Measurements from ENCODE around the gene GGTLC2. TPM values are rescaled to one million over a fixed set of nuclear protein-coding genes. Genes with fewer than 3 reads are reported as not detected.

The GGTLC2 gene
- total RNA-seq, 6 donors from 2014 or later, result 0.89 to 5.3 (median 4.3) TPM; not detected in 2

DNA sequence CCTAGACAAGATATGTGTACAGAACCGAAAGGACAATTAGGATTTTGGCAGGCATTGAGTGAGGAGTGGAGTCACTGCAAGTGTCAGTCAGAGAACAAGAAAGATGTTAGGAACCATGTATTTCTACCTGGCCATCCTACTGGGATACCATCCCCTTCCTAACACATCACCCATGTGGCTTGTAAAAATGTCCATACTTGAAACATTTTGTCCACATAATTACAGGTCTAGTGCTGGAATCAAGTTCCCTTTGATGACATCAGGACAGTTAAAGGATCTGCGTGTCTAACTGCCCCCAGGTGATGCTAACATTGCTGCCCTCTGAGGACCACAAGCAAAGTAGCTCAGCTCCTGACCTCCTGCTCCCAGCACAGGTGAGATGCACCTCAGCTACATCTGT, 31.9 kb upstream of the GGTLC2 start:
- no peak for ATAC-seq (ENCODE audit: low FRiP score in 2 of 2)
- 52 to 83% methylated on average over 1 to 2 of the region's 2 CpGs for WGBS, 2 donors
- DNase-seq, result no peak

DNA sequence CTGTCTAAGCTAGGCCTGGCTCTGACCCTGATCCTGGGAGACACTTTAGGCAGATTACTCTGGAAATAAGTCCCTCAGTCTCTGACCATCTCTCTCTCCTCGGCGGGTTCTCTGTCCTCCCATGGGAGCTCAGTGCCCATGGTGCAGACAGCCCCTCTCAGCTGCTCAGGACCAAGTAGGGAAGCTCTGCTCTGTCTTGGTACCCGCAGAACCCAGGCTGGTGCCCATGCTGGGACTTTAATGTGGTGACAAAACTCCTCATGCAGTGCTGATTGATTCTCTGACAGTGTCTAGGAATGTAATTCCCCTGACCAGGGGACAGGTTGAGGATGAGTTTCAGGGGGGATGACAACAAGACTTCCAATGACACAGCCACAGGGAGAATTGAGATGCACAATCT, 30.3 kb upstream of the GGTLC2 start:
- no peak for DNase-seq
- Histone ChIP-seq H3K4me1 (no peaks in the 10 kb centered on the region), H3K27ac (no peak overlapping the region), H3K27me3 (no peaks in the 10 kb centered on the region), H3K36me3 (no peaks in the 10 kb centered on the region), H3K9me3 (no peaks in the 10 kb centered on the region), H3K4me3 (no peak overlapping the region)
- TF ChIP-seq POLR2A (IDR thresholded peaks at IDR 0.05) (no peak), POLR2AphosphoS5 (IDR thresholded peaks at IDR 0.05) (no peak), EP300 (IDR thresholded peaks at IDR 0.05) (no peak)
- TF ChIP-seq, protein P1, sequence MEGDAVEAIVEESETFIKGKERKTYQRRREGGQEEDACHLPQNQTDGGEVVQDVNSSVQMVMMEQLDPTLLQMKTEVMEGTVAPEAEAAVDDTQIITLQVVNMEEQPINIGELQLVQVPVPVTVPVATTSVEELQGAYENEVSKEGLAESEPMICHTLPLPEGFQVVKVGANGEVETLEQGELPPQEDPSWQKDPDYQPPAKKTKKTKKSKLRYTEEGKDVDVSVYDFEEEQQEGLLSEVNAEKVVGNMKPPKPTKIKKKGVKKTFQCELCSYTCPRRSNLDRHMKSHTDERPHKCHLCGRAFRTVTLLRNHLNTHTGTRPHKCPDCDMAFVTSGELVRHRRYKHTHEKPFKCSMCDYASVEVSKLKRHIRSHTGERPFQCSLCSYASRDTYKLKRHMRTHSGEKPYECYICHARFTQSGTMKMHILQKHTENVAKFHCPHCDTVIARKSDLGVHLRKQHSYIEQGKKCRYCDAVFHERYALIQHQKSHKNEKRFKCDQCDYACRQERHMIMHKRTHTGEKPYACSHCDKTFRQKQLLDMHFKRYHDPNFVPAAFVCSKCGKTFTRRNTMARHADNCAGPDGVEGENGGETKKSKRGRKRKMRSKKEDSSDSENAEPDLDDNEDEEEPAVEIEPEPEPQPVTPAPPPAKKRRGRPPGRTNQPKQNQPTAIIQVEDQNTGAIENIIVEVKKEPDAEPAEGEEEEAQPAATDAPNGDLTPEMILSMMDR (IDR thresholded peaks at IDR 0.05), result no peak
- ATAC-seq (ENCODE audit: low FRiP score in 2 of 2), result no peak
- 61 to 72% methylated on average over 3 of the region's 3 CpGs for WGBS, 2 donors

More for the DNA sequence above, 31.9 kb upstream of the GGTLC2 start:
- no peaks in the 10 kb centered on the region for H3K27me3 ChIP-seq
- no peaks in the 10 kb centered on the region for H3K36me3 ChIP-seq
- TF ChIP-seq POLR2A (IDR thresholded peaks at IDR 0.05), result no peak
- TF ChIP-seq POLR2AphosphoS5 (IDR thresholded peaks at IDR 0.05), result no peak
- TF ChIP-seq EP300 (IDR thresholded peaks at IDR 0.05), result no peak
- TF ChIP-seq, protein P1 (IDR thresholded peaks at IDR 0.05), result no peak
- peaks cover 0 to 6% (median 0%) of the 10 kb centered on the region in 4 donors for H3K9me3 ChIP-seq
- no peaks in the 10 kb centered on the region for H3K4me1 ChIP-seq
- H3K4me3 ChIP-seq, result no peak overlapping the region
- no peak overlapping the region for H3K27ac ChIP-seq

DNA sequence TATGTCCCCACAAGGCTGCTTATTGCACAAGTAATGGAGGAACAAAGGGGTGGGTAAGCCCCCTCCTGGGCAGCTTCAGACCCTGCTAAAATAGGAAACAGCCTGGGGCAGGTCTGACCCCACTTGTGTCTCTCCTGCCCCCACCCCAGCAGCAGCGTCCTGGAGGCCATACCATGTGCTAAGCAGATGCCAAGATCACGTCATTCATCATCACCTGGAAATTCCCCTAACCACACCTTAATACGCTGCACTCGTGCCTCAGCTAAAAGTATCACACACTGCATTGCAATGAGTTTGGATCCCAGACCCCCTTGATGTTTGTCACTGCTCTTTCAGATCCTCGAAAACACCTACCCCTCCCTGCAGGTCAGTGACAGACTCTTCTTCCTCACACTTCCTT, 27.8 kb upstream of the GGTLC2 start:
- no peak for ATAC-seq (ENCODE audit: low FRiP score in 2 of 2)

DNA sequence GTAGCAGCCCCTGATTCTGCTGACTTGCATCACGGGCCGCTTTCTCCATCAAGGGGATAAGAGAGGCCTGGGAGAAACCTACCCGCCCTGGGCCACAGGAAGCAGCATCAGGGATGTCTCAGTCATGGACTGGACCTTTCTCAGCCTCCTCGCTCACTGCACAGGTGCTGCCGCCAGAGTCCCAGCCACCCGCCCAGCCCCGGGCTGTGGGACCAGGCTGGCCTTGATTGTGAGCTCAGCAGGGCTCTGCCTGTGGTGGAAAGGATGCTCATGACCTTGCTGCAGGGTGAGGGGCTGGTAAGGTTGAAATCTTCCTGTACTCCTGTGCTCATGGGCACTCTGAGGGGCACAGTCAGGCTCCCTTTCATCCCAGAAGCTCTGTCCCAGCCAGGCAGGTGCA, 26.0 kb upstream of the GGTLC2 start:
- Histone ChIP-seq H3K36me3 (no peaks in the 10 kb centered on the region), H3K4me3 (no peak overlapping the region), H3K27ac (no peak overlapping the region), H3K9me3 (no peaks in the 10 kb centered on the region), H3K27me3 (no peaks in the 10 kb centered on the region), H3K4me1 (no peaks in the 10 kb centered on the region)
- WGBS, 2 donors, result 89 to 90% methylated on average over 2 to 7 of the region's 7 CpGs
- TF ChIP-seq EP300 (IDR thresholded peaks at IDR 0.05) (no peak), POLR2A (IDR thresholded peaks at IDR 0.05) (no peak)
- ATAC-seq (ENCODE audit: low FRiP score in 2 of 2), result peak in 1 of 2 donors; percentile 50
- DNase-seq, result peak in 1 of 2 donors; percentile 30

More for the DNA sequence above, 27.8 kb upstream of the GGTLC2 start:
- Histone ChIP-seq H3K27ac (no peak overlapping the region), H3K36me3 (no peaks in the 10 kb centered on the region), H3K9me3 (no peaks in the 10 kb centered on the region), H3K4me1 (no peaks in the 10 kb centered on the region), H3K4me3 (no peak overlapping the region), H3K27me3 (no peaks in the 10 kb centered on the region)
- 20 to 39% methylated on average over 5 of the region's 5 CpGs for WGBS, 2 donors
- no peak for TF ChIP-seq POLR2AphosphoS5 (IDR thresholded peaks at IDR 0.05)
- no peak for TF ChIP-seq EP300 (IDR thresholded peaks at IDR 0.05)
- no peak for TF ChIP-seq POLR2A (IDR thresholded peaks at IDR 0.05)
- TF ChIP-seq, protein P1 (IDR thresholded peaks at IDR 0.05), result no peak
- no peak for DNase-seq

DNA sequence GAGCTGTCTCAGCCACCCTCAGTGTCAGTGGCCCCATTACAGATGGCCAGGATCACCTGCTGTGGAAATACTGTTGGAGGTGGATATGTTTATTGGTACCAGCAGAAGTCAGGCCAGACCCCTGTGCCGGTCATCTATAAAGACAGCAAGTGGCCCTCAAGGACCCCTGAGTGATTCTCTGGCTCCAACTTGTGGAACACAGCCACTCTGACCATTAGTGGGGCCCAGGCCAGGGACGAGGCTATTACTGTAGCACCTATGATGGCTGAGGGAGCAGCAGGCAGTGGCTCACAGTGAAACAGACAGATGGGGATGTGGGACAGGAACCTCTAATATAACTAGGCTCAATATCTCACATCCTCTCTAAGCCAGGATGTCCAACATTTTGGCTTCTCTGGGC, 25.5 kb upstream of the GGTLC2 start:
- no peaks in the 10 kb centered on the region for H3K27me3 ChIP-seq
- no peak overlapping the region for H3K4me3 ChIP-seq
- TF ChIP-seq POLR2A (IDR thresholded peaks at IDR 0.05) (no peak), EP300 (IDR thresholded peaks at IDR 0.05) (no peak), POLR2AphosphoS5 (IDR thresholded peaks at IDR 0.05) (no peak)
- TF ChIP-seq, protein P1 (IDR thresholded peaks at IDR 0.05), result no peak
- no peak for DNase-seq
- no peak overlapping the region for H3K27ac ChIP-seq
- no peak for ATAC-seq (ENCODE audit: low FRiP score in 2 of 2)
- H3K36me3 ChIP-seq, result no peaks in the 10 kb centered on the region
- no peaks in the 10 kb centered on the region for H3K9me3 ChIP-seq
- WGBS, 2 donors, result 76% methylated on average over 2 of the region's 2 CpGs; no CpG with 5 or more reads in 1 of the 2 donors
- no peaks in the 10 kb centered on the region for H3K4me1 ChIP-seq
